Neuronal stem cell (in vitro differentiated cells): ENCODE results near the gene CCDC148.

ENCODE experiments used
- DNase-seq: peaks from one replicate; pipeline ENCODE4 v3.0.0-alpha.2; 2013; ENCODE audit warnings: low spot score
- H2AFZ ChIP-seq: one replicate; pipeline ENCODE4 v1.6.1; 2013; ENCODE audit warnings: mild to moderate bottlenecking, low read length, inconsistent platforms
- H2AK5ac ChIP-seq: 2 replicates; pipeline ENCODE4 v1.6.1; 2013; ENCODE audit warnings: low read depth, mild to moderate bottlenecking, inconsistent platforms, low read length, moderate library complexity, mixed read lengths
- H2BK120ac ChIP-seq: 2 replicates; pipeline ENCODE4 v1.6.1; 2013; ENCODE audit warnings: low read depth, mild to moderate bottlenecking, inconsistent platforms, low read length, moderate library complexity, mixed read lengths
- H2BK12ac ChIP-seq: one replicate; pipeline ENCODE4 v1.6.1; 2013; ENCODE audit warnings: low read length, inconsistent platforms
- H2BK15ac ChIP-seq: 2 replicates; pipeline ENCODE4 v1.6.1; 2013; ENCODE audit warnings: mild to moderate bottlenecking, low read length, inconsistent platforms, mixed read lengths
- H2BK5ac ChIP-seq: one replicate; pipeline ENCODE4 v1.6.1; 2013; ENCODE audit warnings: inconsistent platforms, mild to moderate bottlenecking, low read length, moderate library complexity
- H3K14ac ChIP-seq: one replicate; pipeline ENCODE4 v1.6.1; 2013; ENCODE audit warnings: low read length, inconsistent platforms
- H3K18ac ChIP-seq: 2 replicates; pipeline ENCODE4 v1.6.1; 2013; ENCODE audit warnings: low read length, inconsistent platforms
- H3K23ac ChIP-seq: 2 replicates; pipeline ENCODE4 v1.6.1; 2013; ENCODE audit warnings: low read depth, mild to moderate bottlenecking, mixed read lengths, low read length, inconsistent platforms; ENCODE audit not compliant: poor library complexity
- H3K27ac ChIP-seq: replicated peaks from 3 replicates; pipeline ENCODE4 v1.5.1; 2013; ENCODE audit warnings: low read length, inconsistent platforms
- H3K27me3 ChIP-seq, 3 experiments: 2 replicates each; pipeline ENCODE4 v1.6.1; 2013; ENCODE audit warnings: low read length in 3 of 3, mild to moderate bottlenecking in 2 of 3, inconsistent platforms in 1 of 3, low read depth in 1 of 3, mixed read lengths in 1 of 3, moderate library complexity in 1 of 3; ENCODE audit not compliant: control insufficient read depth in 3 of 3, insufficient read depth in 3 of 3
- H3K36me3 ChIP-seq, 2 donors: replicated peaks in 1 of 2; 2 replicates each; pipeline ENCODE4 v1.6.1; 2013; ENCODE audit warnings: low read length in 2 of 2; ENCODE audit not compliant: control insufficient read depth in 2 of 2, insufficient read depth in 2 of 2
- H3K4ac ChIP-seq: 2 replicates; pipeline ENCODE4 v1.6.1; 2013; ENCODE audit warnings: inconsistent platforms, mild to moderate bottlenecking, low read length, moderate library complexity
- H3K4me1 ChIP-seq, 2 donors: 1 replicate in 1 of 2; 2 replicates in 1 of 2; pipeline ENCODE4 v1.6.1; 2013; ENCODE audit warnings: low read length in 2 of 2, low read depth in 1 of 2; ENCODE audit not compliant: control insufficient read depth in 2 of 2, insufficient read depth in 1 of 2
- H3K4me2 ChIP-seq: one replicate; pipeline ENCODE4 v1.6.1; 2013; ENCODE audit warnings: mild to moderate bottlenecking, low read length, inconsistent platforms; ENCODE audit not compliant: insufficient read depth, poor library complexity, severe bottlenecking
- H3K4me3 ChIP-seq, 2 donors: 2 replicates each; pipeline ENCODE4 v1.5.1; 2013; ENCODE audit warnings: low read length in 2 of 2, mild to moderate bottlenecking in 2 of 2, inconsistent platforms in 1 of 2, moderate library complexity in 1 of 2
- H3K79me1 ChIP-seq: one replicate; pipeline ENCODE4 v1.6.1; 2013; ENCODE audit warnings: low read depth, mild to moderate bottlenecking, inconsistent platforms, low read length, moderate library complexity
- H3K9ac ChIP-seq: one replicate; pipeline ENCODE4 v1.6.1; 2013; ENCODE audit warnings: mild to moderate bottlenecking, low read depth, low read length, inconsistent platforms; ENCODE audit not compliant: poor library complexity
- H3K9me3 ChIP-seq, 2 donors: replicated peaks in 1 of 2; 2 replicates each; pipeline versions ENCODE3 to v1.6.1; 2013; ENCODE audit warnings: low read length in 2 of 2, mild to moderate bottlenecking in 2 of 2, inconsistent platforms in 1 of 2, low read depth in 1 of 2, mixed read lengths in 1 of 2, moderate library complexity in 1 of 2; ENCODE audit not compliant: control insufficient read depth in 2 of 2, insufficient read depth in 1 of 2
- H4K8ac ChIP-seq: one replicate; pipeline ENCODE4 v1.6.1; 2013; ENCODE audit warnings: low read depth, mild to moderate bottlenecking, inconsistent platforms, low read length, moderate library complexity
- H4K91ac ChIP-seq: one replicate; pipeline ENCODE4 v1.6.1; 2013; ENCODE audit warnings: low read length, low read depth, mild to moderate bottlenecking, inconsistent platforms; ENCODE audit not compliant: poor library complexity
- WGBS, 2 donors: extraction: QIAGEN DNeasy Blood & Tissue Kit; methylation state at CpG; one replicate each; pipeline ENCODE4 v1.1.7; 2013; ENCODE audit warnings: missing lambda C conversion rate in 2 of 2, mixed read lengths in 1 of 2; ENCODE audit not compliant: insufficient read length in 2 of 2, insufficient replicate concordance in 1 of 2; ENCODE audit errors: extremely low coverage in 2 of 2; 5-methylcytosine and 5-hydroxymethylcytosine counted together

The CCDC148 gene

DNA sequence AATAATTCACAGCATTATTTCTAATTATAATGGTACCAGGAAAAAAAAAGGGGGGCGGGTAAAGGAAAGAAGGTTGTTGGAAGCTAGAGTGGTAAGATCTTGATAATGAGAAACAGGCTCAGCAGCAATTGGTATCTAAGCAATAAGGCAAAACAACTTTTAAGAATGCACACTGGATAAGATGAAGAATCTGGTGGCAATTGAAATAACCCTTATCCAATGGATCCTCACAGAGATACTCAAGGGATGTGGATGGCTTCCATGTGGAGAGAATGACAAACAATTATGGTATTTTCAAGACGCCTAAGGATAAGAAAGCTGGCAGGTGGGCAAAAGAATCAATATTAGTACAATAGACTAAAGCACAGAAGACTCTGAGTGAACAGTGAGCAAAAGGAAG is 201.3 kb downstream of the CCDC148 start:
- Histone ChIP-seq H2BK5ac (no peak overlapping the region), H3K9me3 (no peaks in the 10 kb centered on the region), H2BK120ac (no peak overlapping the region), H3K36me3 (no peaks in the 10 kb centered on the region), H4K91ac (no peak overlapping the region), H3K4me2 (no peak overlapping the region), H3K79me1 (no peaks in the 10 kb centered on the region), H3K18ac (no peak overlapping the region), H2AFZ (no peak overlapping the region), H2BK15ac (no peak overlapping the region), H3K4ac (no peak overlapping the region), H4K8ac (no peak overlapping the region), H3K4me1 (peaks cover 0 to 7% of the 10 kb centered on the region in 2 donors), H3K27me3 (no peaks in the 10 kb centered on the region), H3K4me3 (no peak overlapping the region), H2AK5ac (no peak overlapping the region), H3K14ac (no peak overlapping the region), H3K23ac (no peak overlapping the region), H2BK12ac (no peak overlapping the region), H3K27ac (no peak overlapping the region), H3K9ac (no peak overlapping the region)
- DNase-seq: no peak
- no CpG with 5 or more reads among the region's 2 CpGs for WGBS, 2 donors

DNA sequence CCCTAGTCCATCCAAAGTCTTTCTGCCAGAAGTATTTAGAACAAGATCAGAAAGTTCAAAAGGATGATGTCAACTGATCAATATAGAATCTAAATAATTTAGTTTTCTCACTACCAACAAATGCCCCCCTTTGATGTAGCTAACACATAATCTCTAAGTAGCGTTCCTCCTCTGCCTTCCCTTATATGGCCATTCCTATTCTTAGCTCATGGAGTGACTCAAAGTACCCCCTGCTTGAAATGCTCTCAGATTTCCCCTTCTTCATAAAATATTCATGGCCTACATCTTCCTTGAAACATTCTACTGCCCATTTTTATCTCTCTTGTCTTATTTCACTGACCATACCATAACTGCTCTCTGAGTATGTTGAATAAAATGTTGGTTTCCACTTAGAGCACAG is 203.4 kb downstream of the CCDC148 start:
- Histone ChIP-seq H3K9me3 (no peaks in the 10 kb centered on the region), H3K79me1 (no peaks in the 10 kb centered on the region), H2AK5ac (no peak overlapping the region), H3K14ac (no peak overlapping the region), H3K36me3 (no peaks in the 10 kb centered on the region), H2AFZ (no peak overlapping the region), H3K27me3 (no peaks in the 10 kb centered on the region), H4K91ac (no peak overlapping the region), H2BK120ac (no peak overlapping the region), H4K8ac (no peak overlapping the region), H3K4me1 (peaks cover 0 to 7% of the 10 kb centered on the region in 2 donors), H3K23ac (no peak overlapping the region), H2BK5ac (no peak overlapping the region), H3K4me3 (no peak overlapping the region), H2BK12ac (no peak overlapping the region), H3K4me2 (no peak overlapping the region), H3K18ac (no peak overlapping the region), H3K4ac (no peak overlapping the region), H2BK15ac (no peak overlapping the region), H3K9ac (no peak overlapping the region), H3K27ac (no peak overlapping the region)
- no CpG with 5 or more reads among the region's 1 CpG for WGBS, 2 donors
- no peak for DNase-seq

DNA sequence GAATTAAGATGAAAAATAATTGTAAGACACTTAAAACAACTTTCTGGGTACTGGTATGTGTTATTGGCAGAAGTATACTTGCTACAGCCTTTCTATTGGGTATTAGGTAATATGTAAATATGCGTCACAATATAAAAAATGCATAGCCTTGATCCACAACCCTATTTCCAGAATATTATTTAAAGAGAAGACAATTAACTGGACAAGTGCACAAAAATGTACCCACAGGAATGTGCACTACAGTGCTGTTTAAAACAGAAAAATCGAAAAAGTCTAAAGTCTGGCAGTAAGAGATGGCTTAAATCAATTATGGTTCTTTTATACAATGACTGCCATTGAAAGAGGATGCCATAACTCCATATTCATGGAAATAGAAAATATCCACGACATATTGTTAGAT is 205.2 kb downstream of the CCDC148 start:
- H3K4me1 ChIP-seq: peaks cover 0 to 7% of the 10 kb centered on the region in 2 donors
- no peak overlapping the region for H2BK5ac ChIP-seq
- no peaks in the 10 kb centered on the region for H3K36me3 ChIP-seq
- no peak overlapping the region for H4K91ac ChIP-seq
- H3K27ac ChIP-seq: no peak overlapping the region
- no peak overlapping the region for H2AK5ac ChIP-seq
- H3K27me3 ChIP-seq: no peaks in the 10 kb centered on the region
- no peak overlapping the region for H3K4ac ChIP-seq
- H3K4me3 ChIP-seq: no peak overlapping the region
- H3K23ac ChIP-seq: no peak overlapping the region
- H3K9me3 ChIP-seq: no peaks in the 10 kb centered on the region
- H2BK15ac ChIP-seq: no peak overlapping the region
- no peak overlapping the region for H3K9ac ChIP-seq
- no peak overlapping the region for H3K4me2 ChIP-seq
- H2AFZ ChIP-seq: no peak overlapping the region
- H3K14ac ChIP-seq: no peak overlapping the region
- H2BK12ac ChIP-seq: no peak overlapping the region
- H3K18ac ChIP-seq: no peak overlapping the region
- H2BK120ac ChIP-seq: no peak overlapping the region
- no peak for DNase-seq
- no peaks in the 10 kb centered on the region for H3K79me1 ChIP-seq
- no CpG with 5 or more reads among the region's 3 CpGs for WGBS, 2 donors
- no peak overlapping the region for H4K8ac ChIP-seq

DNA sequence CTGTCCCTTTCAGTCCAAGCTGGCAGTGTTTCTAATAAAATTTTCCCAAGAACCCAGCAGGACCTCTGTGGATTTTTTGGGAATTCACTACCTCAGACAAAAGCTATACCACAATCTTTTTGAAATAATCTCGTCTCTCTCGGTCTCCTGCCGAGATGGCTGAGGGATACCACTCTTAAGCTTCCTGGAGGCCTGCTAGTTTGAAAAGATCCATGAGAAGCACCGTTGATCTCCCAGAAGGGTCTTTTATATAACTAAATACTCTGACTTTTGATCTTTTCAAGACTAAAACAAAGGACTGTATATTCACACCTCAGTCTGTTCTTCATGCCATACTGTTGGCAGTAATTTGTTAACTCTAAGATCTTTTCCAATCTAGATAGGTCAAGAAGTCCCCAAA is 213.2 kb downstream of the CCDC148 start:
- H3K4me1 ChIP-seq: no peaks in the 10 kb centered on the region
- H3K27ac ChIP-seq: no peak overlapping the region
- no peak overlapping the region for H3K14ac ChIP-seq
- no peaks in the 10 kb centered on the region for H3K9me3 ChIP-seq
- H2AK5ac ChIP-seq: no peak overlapping the region
- no peak overlapping the region for H3K9ac ChIP-seq
- H3K4ac ChIP-seq: no peak overlapping the region
- no peak overlapping the region for H4K8ac ChIP-seq
- H2BK12ac ChIP-seq: no peak overlapping the region
- H3K4me2 ChIP-seq: no peak overlapping the region
- H2AFZ ChIP-seq: no peak overlapping the region
- H3K27me3 ChIP-seq: no peaks in the 10 kb centered on the region
- no peaks in the 10 kb centered on the region for H3K79me1 ChIP-seq
- H2BK15ac ChIP-seq: no peak overlapping the region
- H3K36me3 ChIP-seq: no peaks in the 10 kb centered on the region
- no peak overlapping the region for H4K91ac ChIP-seq
- H2BK120ac ChIP-seq: no peak overlapping the region
- no peak overlapping the region for H3K4me3 ChIP-seq
- no peak overlapping the region for H3K18ac ChIP-seq
- H2BK5ac ChIP-seq: no peak overlapping the region
- H3K23ac ChIP-seq: no peak overlapping the region
- no peak for DNase-seq
- WGBS, 2 donors: no CpG with 5 or more reads among the region's 4 CpGs
